Measurements from ENCODE around the gene NTRK3. TPM values are rescaled to one million over a fixed set of nuclear protein-coding genes. Genes with fewer than 3 reads are reported as not detected.

Gene NTRK3
- total and polyA plus RNA-seq, 12 donors, result 0.45 to 5.6 (median 2.3) TPM

DNA sequence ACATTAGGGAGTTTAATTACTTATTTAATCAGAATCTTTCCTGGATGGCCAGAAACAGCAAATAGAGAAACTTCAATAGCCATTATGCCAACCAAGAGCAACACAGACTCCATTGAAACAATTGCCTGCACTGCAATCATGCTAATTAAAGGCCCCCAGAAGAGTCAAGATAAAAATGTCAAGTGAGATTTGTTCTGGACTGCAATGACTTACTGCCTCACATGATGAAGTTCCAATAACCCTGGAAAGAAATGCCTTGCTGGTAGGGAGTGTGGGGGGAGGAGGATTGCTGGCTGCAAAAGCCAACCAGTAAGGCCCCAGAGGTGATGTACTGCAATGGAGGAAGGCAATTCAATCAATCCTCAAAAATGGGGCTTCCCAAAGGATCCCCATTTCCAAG, 257.9 kb downstream of the NTRK3 start:
- DNase-seq (no peak), ATAC-seq (peak in 3 of 8 donors; percentile 42 to 72 (median 44))
- H3K27me3 ChIP-seq, result no peaks in the 10 kb centered on the region
- H3K27ac ChIP-seq, result no peak overlapping the region
- intact Hi-C loops (cut with DNase I), result no loop called here
- no peaks in the 10 kb centered on the region for H3K4me1 ChIP-seq
- H3K4me3 ChIP-seq, result no peak overlapping the region
- no peaks in the 10 kb centered on the region for H3K36me3 ChIP-seq
- peaks cover 0 to 18% (median 0%) of the 10 kb centered on the region in 11 donors for H3K9me3 ChIP-seq
- TF ChIP-seq, protein P1, sequence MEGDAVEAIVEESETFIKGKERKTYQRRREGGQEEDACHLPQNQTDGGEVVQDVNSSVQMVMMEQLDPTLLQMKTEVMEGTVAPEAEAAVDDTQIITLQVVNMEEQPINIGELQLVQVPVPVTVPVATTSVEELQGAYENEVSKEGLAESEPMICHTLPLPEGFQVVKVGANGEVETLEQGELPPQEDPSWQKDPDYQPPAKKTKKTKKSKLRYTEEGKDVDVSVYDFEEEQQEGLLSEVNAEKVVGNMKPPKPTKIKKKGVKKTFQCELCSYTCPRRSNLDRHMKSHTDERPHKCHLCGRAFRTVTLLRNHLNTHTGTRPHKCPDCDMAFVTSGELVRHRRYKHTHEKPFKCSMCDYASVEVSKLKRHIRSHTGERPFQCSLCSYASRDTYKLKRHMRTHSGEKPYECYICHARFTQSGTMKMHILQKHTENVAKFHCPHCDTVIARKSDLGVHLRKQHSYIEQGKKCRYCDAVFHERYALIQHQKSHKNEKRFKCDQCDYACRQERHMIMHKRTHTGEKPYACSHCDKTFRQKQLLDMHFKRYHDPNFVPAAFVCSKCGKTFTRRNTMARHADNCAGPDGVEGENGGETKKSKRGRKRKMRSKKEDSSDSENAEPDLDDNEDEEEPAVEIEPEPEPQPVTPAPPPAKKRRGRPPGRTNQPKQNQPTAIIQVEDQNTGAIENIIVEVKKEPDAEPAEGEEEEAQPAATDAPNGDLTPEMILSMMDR (IDR thresholded peaks at IDR 0.05), result no peak

DNA sequence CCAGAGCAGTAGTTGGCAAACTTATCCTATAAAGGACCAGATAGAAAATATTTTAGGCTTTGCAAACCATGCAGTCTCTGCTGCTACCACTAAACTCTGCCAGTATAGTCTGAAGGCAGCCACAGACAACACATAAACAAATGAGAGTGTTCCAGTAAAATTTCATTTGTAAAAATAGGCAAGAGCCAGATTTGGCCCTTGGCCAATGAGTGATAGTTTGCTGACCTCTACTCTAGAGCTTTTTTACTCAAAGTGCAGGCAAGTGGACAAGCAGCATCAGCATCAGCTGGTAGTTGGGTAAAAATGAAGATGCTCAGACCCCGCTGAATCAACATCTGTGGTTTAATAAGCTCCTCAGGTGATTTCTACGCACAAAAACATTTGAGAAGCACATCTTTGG, 269.8 kb downstream of the NTRK3 start:
- no peak overlapping the region for H3K27ac ChIP-seq
- 88 to 90% methylated on average over 2 of the region's 2 CpGs for WGBS, 2 donors
- intact Hi-C loops (cut with DNase I), result no loop called here
- H3K36me3 ChIP-seq, result no peaks in the 10 kb centered on the region
- TF ChIP-seq, protein P1 (IDR thresholded peaks at IDR 0.05), result no peak
- ATAC-seq, result no peak
- H3K9me3 ChIP-seq, result no peaks in the 10 kb centered on the region
- no peaks in the 10 kb centered on the region for H3K27me3 ChIP-seq
- H3K4me3 ChIP-seq, result no peak overlapping the region
- no peak for DNase-seq
- H3K4me1 ChIP-seq, result peaks cover 0 to 13% (median 7%) of the 10 kb centered on the region in 9 donors

DNA sequence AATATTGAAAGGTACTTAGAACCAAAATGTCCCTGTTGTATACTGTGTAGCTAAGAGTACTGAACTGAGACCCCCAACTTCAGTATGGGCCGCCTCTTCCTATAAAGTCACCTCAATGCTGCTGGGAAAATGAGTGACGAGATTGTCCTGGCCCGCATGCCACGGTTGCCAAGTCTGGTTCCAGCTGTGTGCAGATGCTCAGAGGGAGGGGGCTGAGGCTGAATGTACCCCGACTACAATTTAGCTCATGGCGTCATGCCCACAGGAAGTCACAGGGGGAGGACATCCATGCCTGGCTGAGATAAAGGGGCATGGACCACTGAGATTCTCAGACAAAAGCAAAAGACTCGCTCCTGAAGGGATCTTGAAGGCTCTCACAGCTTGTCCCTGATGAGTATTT, 271.1 kb downstream of the NTRK3 start:
- no peaks in the 10 kb centered on the region for H3K9me3 ChIP-seq
- peaks cover 0 to 17% (median 10%) of the 10 kb centered on the region in 9 donors for H3K4me1 ChIP-seq
- no peaks in the 10 kb centered on the region for H3K36me3 ChIP-seq
- no peak overlapping the region for H3K27ac ChIP-seq
- ATAC-seq (no peak), DNase-seq (no peak)
- intact Hi-C loops (cut with DNase I), result no loop called here
- TF ChIP-seq, protein P1 (IDR thresholded peaks at IDR 0.05), result no peak
- H3K27me3 ChIP-seq, result no peaks in the 10 kb centered on the region
- no peak overlapping the region for H3K4me3 ChIP-seq
- WGBS, 2 donors, result 62 to 67% methylated on average over 7 of the region's 7 CpGs

DNA sequence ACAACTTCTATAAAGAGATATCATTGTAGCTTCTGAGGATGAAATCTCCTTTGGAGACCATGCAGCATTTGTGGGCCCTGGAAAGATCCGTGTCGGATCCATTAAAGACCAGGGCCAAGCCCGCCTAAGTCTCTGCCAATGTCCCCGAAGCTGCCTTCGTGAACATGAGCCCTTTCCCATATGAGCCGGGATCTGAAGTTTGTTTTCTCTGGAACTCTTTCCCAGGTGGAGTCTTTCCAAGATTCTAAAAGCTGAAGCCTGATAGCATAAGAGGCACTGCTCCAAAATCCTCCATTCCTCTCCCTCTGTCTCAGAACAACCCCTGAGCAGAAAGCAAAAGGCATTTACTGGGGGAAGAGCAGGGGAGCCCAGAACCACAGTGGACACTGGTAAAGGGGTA, 274.6 kb downstream of the NTRK3 start:
- intact Hi-C loops (cut with DNase I), result no loop called here
- Histone ChIP-seq H3K4me3 (no peak overlapping the region), H3K27me3 (no peaks in the 10 kb centered on the region), H3K27ac (peak overlapping the region in 1 of 10 donors; percentile 9), H3K9me3 (no peaks in the 10 kb centered on the region), H3K4me1 (peaks cover 0 to 17% (median 10%) of the 10 kb centered on the region in 9 donors), H3K36me3 (no peaks in the 10 kb centered on the region)
- WGBS, 2 donors, result 29 to 46% methylated on average over 6 of the region's 6 CpGs
- peak in 1 of 2 donors; percentile 6 for DNase-seq
- TF ChIP-seq, protein P1 (IDR thresholded peaks at IDR 0.05), result no peak
- peak in 7 of 8 donors; percentile 25 to 59 (median 33) for ATAC-seq
